Neutrophil (primary cell): ENCODE data around the gene JMJD7.

Experiments used
- H3K27ac ChIP-seq: fragments of 200-600 bp; sonication (generic); 2 replicates; pipeline ENCODE4 v1.5.1; 2016; ENCODE audit warnings: mild to moderate bottlenecking, moderate library complexity
- H3K27me3 ChIP-seq: fragments of 200-600 bp; sonication (generic); 2 replicates; pipeline ENCODE4 v1.6.0; 2016; ENCODE audit warnings: mild to moderate bottlenecking
- H3K36me3 ChIP-seq: fragments of 200-600 bp; sonication (generic); 2 replicates; pipeline ENCODE4 v1.5.1; 2017
- H3K4me1 ChIP-seq, 2 experiments: fragments of 200-600 bp in 1 of 2; sonication (generic) in 1 of 2; 1 replicate in 1 of 2; 2 replicates in 1 of 2; pipeline versions ENCODE4 v1.5.1 to v1.6.1; 2013 to 2016; ENCODE audit warnings: low read depth in 1 of 2, low read length in 1 of 2, mild to moderate bottlenecking in 1 of 2, moderate library complexity in 1 of 2; ENCODE audit not compliant: control insufficient read depth in 1 of 2, insufficient read depth in 1 of 2
- H3K4me3 ChIP-seq, 2 experiments: fragments of 200-600 bp in 1 of 2; sonication (generic) in 1 of 2; 1 replicate in 1 of 2; 2 replicates in 1 of 2; pipeline ENCODE4 v1.5.1; 2013 to 2016; ENCODE audit warnings: low read depth in 1 of 2, low read length in 1 of 2, mild to moderate bottlenecking in 1 of 2, moderate library complexity in 1 of 2
- H3K9me3 ChIP-seq: fragments of 200-600 bp; sonication (generic); 2 replicates; pipeline ENCODE4 v1.5.1; 2016
- TF ChIP-seq, protein P1 (sequence below): fragments of 200-600 bp; sonication (generic); IDR thresholded peaks from 2 replicates; pipeline ENCODE4 v1.5.1; 2016; ENCODE audit warnings: antibody characterized with exemption

JMJD7 gene

DNA sequence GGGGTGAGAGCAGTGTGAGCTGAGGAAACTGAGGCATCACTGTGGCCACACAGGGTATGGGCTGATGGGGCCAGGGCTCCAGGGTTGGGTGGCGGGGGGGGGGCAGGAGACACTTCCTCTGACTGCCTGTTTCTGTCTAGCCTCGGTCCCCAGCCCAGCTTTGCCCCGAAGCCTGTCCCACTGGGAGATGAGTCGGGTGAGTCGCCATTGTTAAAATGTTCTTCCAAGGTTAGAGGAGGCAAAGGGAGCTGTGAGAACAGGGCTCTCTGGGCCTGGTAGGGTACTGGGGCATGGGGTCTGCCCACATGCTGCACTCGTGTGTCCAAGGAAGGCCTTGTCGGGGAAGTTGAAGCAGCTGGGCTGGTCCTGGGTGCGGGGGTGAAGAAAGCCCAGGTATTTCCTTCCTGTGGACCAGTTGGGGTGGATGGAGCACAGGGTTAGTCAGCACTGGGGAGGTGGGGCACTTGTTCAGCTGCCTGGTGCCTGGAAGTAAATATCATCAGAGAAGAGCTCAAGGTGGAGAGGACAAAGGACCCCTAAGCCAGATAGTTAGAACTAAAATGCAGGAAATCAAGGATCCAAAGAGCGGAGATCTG lies 8.3 kb upstream of the JMJD7 start:
- Histone ChIP-seq H3K9me3 (no peaks in the 10 kb centered on the region), H3K4me1 (no peaks in the 10 kb centered on the region), H3K4me3 (no peak overlapping the region), H3K36me3 (peaks cover 93% of the 10 kb centered on the region), H3K27me3 (no peaks in the 10 kb centered on the region), H3K27ac (no peak overlapping the region)
- TF ChIP-seq, protein P1, sequence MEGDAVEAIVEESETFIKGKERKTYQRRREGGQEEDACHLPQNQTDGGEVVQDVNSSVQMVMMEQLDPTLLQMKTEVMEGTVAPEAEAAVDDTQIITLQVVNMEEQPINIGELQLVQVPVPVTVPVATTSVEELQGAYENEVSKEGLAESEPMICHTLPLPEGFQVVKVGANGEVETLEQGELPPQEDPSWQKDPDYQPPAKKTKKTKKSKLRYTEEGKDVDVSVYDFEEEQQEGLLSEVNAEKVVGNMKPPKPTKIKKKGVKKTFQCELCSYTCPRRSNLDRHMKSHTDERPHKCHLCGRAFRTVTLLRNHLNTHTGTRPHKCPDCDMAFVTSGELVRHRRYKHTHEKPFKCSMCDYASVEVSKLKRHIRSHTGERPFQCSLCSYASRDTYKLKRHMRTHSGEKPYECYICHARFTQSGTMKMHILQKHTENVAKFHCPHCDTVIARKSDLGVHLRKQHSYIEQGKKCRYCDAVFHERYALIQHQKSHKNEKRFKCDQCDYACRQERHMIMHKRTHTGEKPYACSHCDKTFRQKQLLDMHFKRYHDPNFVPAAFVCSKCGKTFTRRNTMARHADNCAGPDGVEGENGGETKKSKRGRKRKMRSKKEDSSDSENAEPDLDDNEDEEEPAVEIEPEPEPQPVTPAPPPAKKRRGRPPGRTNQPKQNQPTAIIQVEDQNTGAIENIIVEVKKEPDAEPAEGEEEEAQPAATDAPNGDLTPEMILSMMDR = no peak

DNA sequence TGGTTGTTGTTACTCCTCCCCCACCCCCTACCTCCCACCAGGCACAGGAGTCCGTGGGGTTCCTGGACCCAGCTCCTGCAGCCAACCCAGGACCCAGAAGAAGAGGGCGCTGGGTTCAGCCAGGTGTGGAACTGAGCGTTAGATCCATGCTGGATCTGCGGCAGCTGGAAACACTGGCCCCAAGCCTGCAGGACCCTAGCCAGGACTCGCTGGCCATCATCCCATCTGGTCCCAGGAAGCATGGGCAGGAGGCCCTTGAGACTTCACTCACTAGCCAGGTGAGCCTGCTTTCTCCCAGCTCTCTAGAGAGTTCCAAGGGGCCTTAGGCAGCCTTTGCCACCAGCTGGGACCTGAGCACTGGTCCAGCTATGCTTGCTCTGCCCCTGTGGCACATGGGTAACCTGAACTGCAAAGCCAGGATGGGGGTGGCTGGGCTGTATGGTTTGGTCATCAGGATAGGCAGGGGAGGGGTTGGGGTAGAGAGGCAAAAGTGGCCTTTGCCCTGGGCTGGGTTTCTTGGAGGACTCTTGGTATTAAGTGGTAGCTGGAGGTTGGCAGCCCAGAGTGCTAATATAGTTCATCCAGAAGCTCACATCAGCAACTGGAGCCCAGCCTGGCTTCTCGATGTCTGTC lies 7.0 kb upstream of the JMJD7 start:
- Histone ChIP-seq H3K4me1 (no peaks in the 10 kb centered on the region), H3K36me3 (peaks cover 82% of the 10 kb centered on the region)

DNA sequence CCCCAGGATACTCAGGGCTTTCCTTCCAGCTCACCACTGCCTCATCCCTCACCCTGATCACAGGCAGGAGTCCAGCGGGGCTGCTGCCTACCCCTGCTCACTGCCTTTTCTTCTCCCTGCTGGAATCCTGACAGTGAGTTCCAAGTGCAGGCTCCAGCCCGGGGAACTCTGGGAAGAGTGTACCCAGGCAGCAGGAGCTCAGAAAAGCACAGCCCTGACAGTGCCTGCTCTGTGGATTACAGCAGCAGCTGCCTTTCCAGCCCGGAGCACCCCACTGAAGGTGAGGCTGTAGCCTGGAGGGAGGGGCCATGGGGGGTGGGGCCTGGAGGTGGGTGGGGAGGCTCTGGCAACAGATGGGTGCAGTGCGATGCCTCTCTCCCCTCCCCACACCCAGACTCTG lies 6.1 kb upstream of the JMJD7 start:
- Histone ChIP-seq H3K27ac (no peak overlapping the region), H3K4me1 (peaks cover 5% of the 10 kb centered on the region in 2 experiments), H3K36me3 (peaks cover 73% of the 10 kb centered on the region), H3K4me3 (no peak overlapping the region), H3K27me3 (peaks cover 4% of the 10 kb centered on the region), H3K9me3 (no peaks in the 10 kb centered on the region)
- TF ChIP-seq, protein P1 = no peak

More for the DNA sequence above, 7.0 kb upstream of the JMJD7 start:
- TF ChIP-seq, protein P1 = no peak
- H3K9me3 ChIP-seq = no peaks in the 10 kb centered on the region
- H3K27me3 ChIP-seq = no peaks in the 10 kb centered on the region
- H3K4me3 ChIP-seq = no peak overlapping the region
- H3K27ac ChIP-seq = no peak overlapping the region

- H3K36me3 ChIP-seq = peaks cover 67% of the 10 kb centered on the region
Observed at GRCh38 chr15:41822471-41822870, 5.4 kb upstream of the JMJD7 start.

DNA sequence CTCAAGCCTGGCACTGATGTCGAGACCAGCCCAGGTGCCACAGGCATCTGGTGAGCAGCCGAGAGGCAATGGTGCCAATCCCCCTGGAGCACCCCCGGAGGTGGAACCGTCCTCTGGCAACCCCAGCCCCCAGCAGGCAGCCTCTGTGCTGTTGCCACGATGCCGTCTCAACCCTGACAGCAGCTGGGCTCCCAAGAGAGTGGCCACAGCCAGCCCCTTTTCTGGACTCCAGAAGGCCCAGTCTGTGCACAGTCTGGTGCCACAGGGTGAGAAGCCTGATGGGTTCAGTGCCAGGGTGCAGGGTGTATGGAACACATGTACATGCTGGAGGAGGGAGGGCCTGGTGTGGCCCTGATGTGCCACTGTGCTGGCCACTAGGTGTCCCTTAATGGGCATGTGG lies 4.9 kb upstream of the JMJD7 start:
- TF ChIP-seq, protein P1 = no peak
- no peak overlapping the region for H3K27ac ChIP-seq
- peaks cover 62% of the 10 kb centered on the region for H3K36me3 ChIP-seq
- peaks cover 13% of the 10 kb centered on the region for H3K27me3 ChIP-seq
- H3K4me3 ChIP-seq = no peak overlapping the region
- H3K9me3 ChIP-seq = no peaks in the 10 kb centered on the region
- peaks cover 11 to 14% of the 10 kb centered on the region in 2 experiments for H3K4me1 ChIP-seq

More at GRCh38 chr15:41822471-41822870, 5.4 kb upstream of the JMJD7 start:
- Histone ChIP-seq H3K4me1 (peaks cover 9 to 10% of the 10 kb centered on the region in 2 experiments), H3K9me3 (no peaks in the 10 kb centered on the region), H3K27me3 (peaks cover 11% of the 10 kb centered on the region), H3K27ac (no peak overlapping the region), H3K4me3 (no peak overlapping the region)
- TF ChIP-seq, protein P1 = no peak
